HUES48 (cell line): ENCODE measurements around the gene H2BK1.

Source experiments
- H3K27ac ChIP-seq: one replicate; pipeline ENCODE4 v1.7.0; 2013; ENCODE audit warnings: low read depth, low read length, inconsistent platforms
- H3K27me3 ChIP-seq: 2 replicates; pipeline ENCODE4 v1.6.1; 2013; ENCODE audit warnings: mild to moderate bottlenecking, low read length; ENCODE audit not compliant: control insufficient read depth, insufficient read depth
- H3K36me3 ChIP-seq: 2 replicates; pipeline ENCODE4 v1.6.1; 2013; ENCODE audit warnings: low read length; ENCODE audit not compliant: control insufficient read depth, insufficient read depth
- H3K4me1 ChIP-seq: 2 replicates; pipeline ENCODE4 v1.6.1; 2013; ENCODE audit warnings: mild to moderate bottlenecking, low read length; ENCODE audit not compliant: control insufficient read depth, insufficient read depth
- H3K4me3 ChIP-seq: 2 replicates; pipeline ENCODE4 v1.5.1; 2013; ENCODE audit warnings: mild to moderate bottlenecking, low read depth, low read length
- H3K9ac ChIP-seq: 2 replicates; pipeline ENCODE4 v1.6.1; 2013; ENCODE audit warnings: mild to moderate bottlenecking, low read depth, low read length, moderate library complexity
- H3K9me3 ChIP-seq: 2 replicates; pipeline ENCODE4 v1.6.1; 2013; ENCODE audit warnings: low read length; ENCODE audit not compliant: control insufficient read depth, insufficient read depth

Gene H2BK1

GRCh38 chr7:151250181-151251132 lies 40.2 kb upstream of the H2BK1 start:
- Histone ChIP-seq H3K36me3 (no peaks in the 10 kb centered on the region), H3K4me1 (peaks cover 45% of the 10 kb centered on the region), H3K27ac (no peak overlapping the region), H3K9ac (no peak overlapping the region), H3K9me3 (no peaks in the 10 kb centered on the region), H3K4me3 (no peak overlapping the region), H3K27me3 (peaks cover 75% of the 10 kb centered on the region)

GRCh38 chr7:151249732-151250072 lies 39.4 kb upstream of the H2BK1 start:
- Histone ChIP-seq H3K27me3 (peaks cover 73% of the 10 kb centered on the region), H3K27ac (no peak overlapping the region), H3K36me3 (no peaks in the 10 kb centered on the region), H3K4me3 (no peak overlapping the region; the same call in 1 of the 2 replicates), H3K9ac (no peak overlapping the region), H3K9me3 (no peaks in the 10 kb centered on the region), H3K4me1 (peaks cover 49% of the 10 kb centered on the region)

GRCh38 chr7:151249034-151249731 lies 38.9 kb upstream of the H2BK1 start:
- Histone ChIP-seq H3K36me3 (no peaks in the 10 kb centered on the region), H3K9me3 (no peaks in the 10 kb centered on the region), H3K27me3 (peaks cover 73% of the 10 kb centered on the region), H3K9ac (no peak overlapping the region), H3K4me1 (peaks cover 52% of the 10 kb centered on the region), H3K4me3 (peak overlapping the region; percentile 57), H3K27ac (peak overlapping the region; percentile 33)

GRCh38 chr7:151248346-151249033 lies 38.2 kb upstream of the H2BK1 start, which contains the start of gene SMARCD3:
Gene SMARCD3 (minus strand): TSS chr7:151248694. CDS start chr7:151248562, 132 bp downstream.
- Histone ChIP-seq H3K27me3 (peaks cover 66% of the 10 kb centered on the region), H3K9me3 (no peaks in the 10 kb centered on the region), H3K27ac (peak within 1 kb of the TSS; percentile 33), H3K9ac (no peak within 1 kb of the TSS), H3K36me3 (no peaks in the 10 kb centered on the region), H3K4me3 (peak within 1 kb of the TSS; percentile 57), H3K4me1 (peaks cover 55% of the 10 kb centered on the region)

- H3K4me3 ChIP-seq, result peak overlapping the region; percentile 57; the same call in 1 of the 2 replicates
These were observed 37.5 kb upstream of the H2BK1 start for GRCh38 chr7:151247611-151248345.

GRCh38 chr7:151246851-151247580 lies 36.7 kb upstream of the H2BK1 start:
- no peak overlapping the region for H3K9ac ChIP-seq
- H3K27me3 ChIP-seq, result peaks cover 66% of the 10 kb centered on the region
- no peak overlapping the region for H3K27ac ChIP-seq
- no peaks in the 10 kb centered on the region for H3K36me3 ChIP-seq
- no peaks in the 10 kb centered on the region for H3K9me3 ChIP-seq
- no peak overlapping the region for H3K4me3 ChIP-seq
- peaks cover 54% of the 10 kb centered on the region for H3K4me1 ChIP-seq

More at GRCh38 chr7:151247611-151248345, 37.5 kb upstream of the H2BK1 start:
- H3K9ac ChIP-seq, result no peak overlapping the region
- no peaks in the 10 kb centered on the region for H3K9me3 ChIP-seq
- H3K4me1 ChIP-seq, result peaks cover 57% of the 10 kb centered on the region
- no peak overlapping the region for H3K27ac ChIP-seq
- peaks cover 66% of the 10 kb centered on the region for H3K27me3 ChIP-seq
- no peaks in the 10 kb centered on the region for H3K36me3 ChIP-seq

- no peaks in the 10 kb centered on the region for H3K36me3 ChIP-seq
- H3K4me1 ChIP-seq, result peaks cover 53% of the 10 kb centered on the region
- no peak overlapping the region for H3K27ac ChIP-seq
- peak overlapping the region; percentile 50; the same call in 1 of the 2 replicates for H3K4me3 ChIP-seq
- H3K9ac ChIP-seq, result no peak overlapping the region
- H3K9me3 ChIP-seq, result no peaks in the 10 kb centered on the region
- H3K27me3 ChIP-seq, result peaks cover 65% of the 10 kb centered on the region
These were observed 36.0 kb upstream of the H2BK1 start for GRCh38 chr7:151246102-151246850.

GRCh38 chr7:151245360-151246101 lies 35.2 kb upstream of the H2BK1 start:
- Histone ChIP-seq H3K4me1 (peaks cover 46% of the 10 kb centered on the region), H3K27me3 (peaks cover 57% of the 10 kb centered on the region), H3K36me3 (no peaks in the 10 kb centered on the region), H3K9me3 (no peaks in the 10 kb centered on the region), H3K27ac (no peak overlapping the region), H3K9ac (no peak overlapping the region), H3K4me3 (peak overlapping the region; percentile 50)

GRCh38 chr7:151244841-151245346 lies 34.6 kb upstream of the H2BK1 start:
- peaks cover 51% of the 10 kb centered on the region for H3K27me3 ChIP-seq
- H3K27ac ChIP-seq, result no peak overlapping the region
- no peak overlapping the region for H3K9ac ChIP-seq
- no peaks in the 10 kb centered on the region for H3K9me3 ChIP-seq
- H3K4me1 ChIP-seq, result peaks cover 42% of the 10 kb centered on the region
- H3K4me3 ChIP-seq, result peak overlapping the region; percentile 50
- no peaks in the 10 kb centered on the region for H3K36me3 ChIP-seq
